A673 (cell line): ENCODE measurements around the gene SMYD1. TPM values are rescaled to one million over a fixed set of nuclear protein-coding genes. Genes with fewer than 3 reads are reported as not detected.

ENCODE experiments used
- BruUV-seq: library from RNA; stranded (reverse); fragments of 400-500 nt; replicated peaks from 2 replicates; lab custom pipeline; 2021; lab: Mats Ljungman, UMichigan
- CTCF ChIA-PET: fragments of 300-600 bp; sonication (Branson Sonifier 250); formaldehyde crosslinking; loops from one replicate; lab custom pipeline; 2022; ENCODE audit warnings: antibody characterized with exemption; lab: Charles Lee
- POLR2A ChIA-PET: fragments of 300-600 bp; sonication (Branson Sonifier 250); formaldehyde crosslinking; loops from one replicate; lab custom pipeline; 2022; ENCODE audit warnings: antibody characterized with exemption; ENCODE audit not compliant: low non-redundant PET; lab: Charles Lee
- DNase-seq: peaks from one replicate; pipeline ENCODE4 v3.0.0-alpha.2; 2015; ENCODE audit warnings: low spot score
- H3K27ac ChIP-seq: fragments of 200-600 bp; sonication (generic); 2 replicates; pipeline ENCODE4 v1.5.1; 2016; ENCODE audit warnings: mixed run types, low read depth, mild to moderate bottlenecking, mixed read lengths, antibody characterized with exemption, low read length; ENCODE audit not compliant: poor library complexity, severe bottlenecking
- H3K27me3 ChIP-seq: fragments of 200-600 bp; sonication (generic); replicated peaks from 2 replicates; pipeline ENCODE4 v1.6.1; 2017; ENCODE audit warnings: mixed run types, low read depth, mild to moderate bottlenecking, mixed read lengths, antibody characterized with exemption, low read length; ENCODE audit not compliant: insufficient read depth, poor library complexity
- H3K36me3 ChIP-seq: fragments of 200-600 bp; sonication (generic); 2 replicates; pipeline ENCODE4 v1.6.1; 2016; ENCODE audit warnings: mixed run types, mild to moderate bottlenecking, mixed read lengths, antibody characterized with exemption, low read length; ENCODE audit not compliant: insufficient read depth, poor library complexity, severe bottlenecking
- H3K4me1 ChIP-seq: fragments of 200-600 bp; sonication (generic); 2 replicates; pipeline ENCODE4 v1.6.1; 2017; ENCODE audit warnings: mixed run types, mild to moderate bottlenecking, mixed read lengths, antibody characterized with exemption, low read length; ENCODE audit not compliant: insufficient read depth, poor library complexity, severe bottlenecking
- H3K4me3 ChIP-seq: fragments of 200-600 bp; sonication (generic); 2 replicates; pipeline ENCODE4 v1.5.1; 2016; ENCODE audit warnings: low read depth, mixed run types, mild to moderate bottlenecking, mixed read lengths, low read length; ENCODE audit not compliant: poor library complexity, severe bottlenecking
- H3K9me3 ChIP-seq: fragments of 200-600 bp; sonication (generic); 2 replicates; pipeline ENCODE4 v1.6.1; 2016; ENCODE audit warnings: mixed run types, low read depth, mild to moderate bottlenecking, mixed read lengths, antibody characterized with exemption, low read length; ENCODE audit not compliant: poor library complexity, severe bottlenecking
- EZH2 ChIP-seq: fragments of 200-600 bp; sonication (generic); IDR thresholded peaks from 2 replicates; pipeline ENCODE4 v1.6.1; 2017; ENCODE audit warnings: borderline replicate concordance, low read depth, mild to moderate bottlenecking, mixed read lengths, antibody characterized with exemption, low read length; ENCODE audit not compliant: poor library complexity, severe bottlenecking
- intact Hi-C: fragments of 100-400 bp; cut with micrococcal nuclease; formaldehyde crosslinking; loops from one replicate; pipeline ENCODE4 v1.10.0; 2022; ENCODE audit not compliant: unreplicated experiment
- total RNA-seq: library from RNA; stranded (reverse); gene quantifications from 2 replicates; pipeline ENCODE4 v1.2.3, GENCODE V29; 2021
- TF ChIP-seq, protein P1 (sequence below): fragments of 300-800, 200-600 bp; sonication (generic); conservative IDR thresholded peaks from 2 replicates; pipeline ENCODE4 v1.5.1; 2017; ENCODE audit warnings: low read depth, mild to moderate bottlenecking, antibody characterized with exemption, low read length, moderate library complexity, mixed read lengths

SMYD1 gene
- total RNA-seq, 1 experiment from 2014 or later = not detected

DNA sequence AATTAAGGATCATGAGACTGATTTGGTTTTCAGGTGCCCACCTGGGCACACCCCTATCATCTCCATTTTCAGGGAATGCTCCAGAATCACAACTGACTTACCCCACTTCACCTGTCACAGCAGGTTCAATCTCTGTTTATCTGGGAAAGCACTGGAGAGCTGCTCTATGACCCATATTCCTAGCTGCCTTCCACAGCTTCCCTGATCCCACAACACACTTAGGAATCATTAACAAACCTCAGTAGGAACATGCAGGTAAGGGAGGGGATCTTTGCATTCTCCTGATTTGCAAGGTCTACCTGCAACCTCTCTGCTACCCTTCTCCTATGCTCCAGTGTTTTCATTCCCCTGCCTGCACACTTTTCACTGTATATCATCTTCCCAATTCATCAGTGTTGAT is 79.0 kb downstream of the SMYD1 start:
- H3K4me3 ChIP-seq = no peak overlapping the region
- ChIA-PET POLR2A (no interaction called here), CTCF (no interaction called here)
- no peaks in the 10 kb centered on the region for H3K36me3 ChIP-seq
- no TSS peak for BruUV-seq
- peaks cover 14% of the 10 kb centered on the region for H3K9me3 ChIP-seq
- TF ChIP-seq, protein P1, sequence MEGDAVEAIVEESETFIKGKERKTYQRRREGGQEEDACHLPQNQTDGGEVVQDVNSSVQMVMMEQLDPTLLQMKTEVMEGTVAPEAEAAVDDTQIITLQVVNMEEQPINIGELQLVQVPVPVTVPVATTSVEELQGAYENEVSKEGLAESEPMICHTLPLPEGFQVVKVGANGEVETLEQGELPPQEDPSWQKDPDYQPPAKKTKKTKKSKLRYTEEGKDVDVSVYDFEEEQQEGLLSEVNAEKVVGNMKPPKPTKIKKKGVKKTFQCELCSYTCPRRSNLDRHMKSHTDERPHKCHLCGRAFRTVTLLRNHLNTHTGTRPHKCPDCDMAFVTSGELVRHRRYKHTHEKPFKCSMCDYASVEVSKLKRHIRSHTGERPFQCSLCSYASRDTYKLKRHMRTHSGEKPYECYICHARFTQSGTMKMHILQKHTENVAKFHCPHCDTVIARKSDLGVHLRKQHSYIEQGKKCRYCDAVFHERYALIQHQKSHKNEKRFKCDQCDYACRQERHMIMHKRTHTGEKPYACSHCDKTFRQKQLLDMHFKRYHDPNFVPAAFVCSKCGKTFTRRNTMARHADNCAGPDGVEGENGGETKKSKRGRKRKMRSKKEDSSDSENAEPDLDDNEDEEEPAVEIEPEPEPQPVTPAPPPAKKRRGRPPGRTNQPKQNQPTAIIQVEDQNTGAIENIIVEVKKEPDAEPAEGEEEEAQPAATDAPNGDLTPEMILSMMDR = no peak
- no peak for TF ChIP-seq EZH2
- no peak overlapping the region for H3K27ac ChIP-seq
- H3K4me1 ChIP-seq = no peaks in the 10 kb centered on the region
- peaks cover 22% of the 10 kb centered on the region for H3K27me3 ChIP-seq
- intact Hi-C loops = no loop called here
- no peak for DNase-seq

DNA sequence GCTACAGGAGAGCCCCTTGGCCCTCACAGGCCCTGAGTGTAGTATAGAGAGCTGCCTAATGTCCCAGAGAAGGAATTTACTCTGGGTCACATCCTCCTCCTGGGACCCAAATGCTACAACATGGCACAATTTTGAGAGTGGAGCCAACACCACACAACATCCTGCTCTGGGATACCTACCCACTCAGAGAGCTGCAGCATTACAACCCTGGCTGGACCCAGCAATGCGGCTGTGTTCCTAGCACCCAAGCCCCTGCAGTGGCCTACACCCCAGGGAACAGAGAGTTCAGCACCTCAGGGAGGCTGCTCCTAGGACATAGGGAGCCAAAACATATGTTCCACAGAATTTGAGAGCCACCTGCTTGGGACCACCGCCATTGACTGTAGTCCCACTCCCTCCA is 79.5 kb downstream of the SMYD1 start:
- Histone ChIP-seq H3K4me3 (no peak overlapping the region), H3K4me1 (no peaks in the 10 kb centered on the region), H3K36me3 (no peaks in the 10 kb centered on the region), H3K27ac (no peak overlapping the region), H3K27me3 (peaks cover 19% of the 10 kb centered on the region), H3K9me3 (peaks cover 14% of the 10 kb centered on the region)
- no peak for DNase-seq
- POLR2A ChIA-PET = no interaction called here
- CTCF ChIA-PET = no interaction called here
- TF ChIP-seq EZH2 = no peak
- TF ChIP-seq, protein P1 = no peak
- intact Hi-C loops = no loop called here
- no TSS peak for BruUV-seq

DNA sequence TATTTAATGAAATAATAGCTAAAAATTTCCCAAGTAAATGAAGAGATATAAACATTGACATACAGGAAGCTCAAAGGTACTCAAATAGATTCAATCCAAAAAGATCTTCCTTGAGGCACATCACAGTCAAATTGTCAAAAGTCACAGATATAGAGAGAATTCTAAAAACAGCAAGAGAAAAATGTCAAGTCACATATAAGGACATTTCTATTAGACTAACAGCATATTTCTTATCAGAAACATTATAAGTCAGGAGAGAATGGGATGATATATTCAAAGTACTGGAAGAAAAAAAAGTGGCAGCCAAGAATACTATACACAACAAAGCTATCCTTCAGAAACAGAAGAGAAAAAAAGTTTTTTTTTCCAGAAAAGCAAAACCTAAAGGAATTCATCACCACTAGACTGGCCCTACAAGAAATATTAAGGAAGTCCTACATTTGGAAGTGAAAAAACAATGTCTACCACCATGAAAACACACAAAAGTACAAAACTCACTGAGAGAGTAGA is 81.4 kb downstream of the SMYD1 start:
- Histone ChIP-seq H3K36me3 (no peaks in the 10 kb centered on the region), H3K4me3 (no peak overlapping the region), H3K27ac (no peak overlapping the region), H3K27me3 (peaks cover 4% of the 10 kb centered on the region), H3K4me1 (no peaks in the 10 kb centered on the region), H3K9me3 (peaks cover 14% of the 10 kb centered on the region)
- ChIA-PET CTCF (no interaction called here), POLR2A (no interaction called here)
- TF ChIP-seq, protein P1 = no peak
- TF ChIP-seq EZH2 = no peak
- BruUV-seq = no TSS peak
- no peak for DNase-seq
- intact Hi-C loops = no loop called here
